Activated CD8-positive, alpha-beta memory T cell treated with anti-CD3 and anti-CD28 coated beads, Interleukin-2, amount 50 U/mL, for 4 hours (primary cell): ENCODE data around the gene IGFLR1.

Source experiments
- DNase-seq: peaks from one replicate; pipeline ENCODE4 v3.0.0-alpha.2; 2020

IGFLR1 gene

GRCh38 chr19:35723671-35724070 is 18.6 kb downstream of the IGFLR1 start:
- DNase-seq: no peak

- DNase-seq: no peak
Measured at GRCh38 chr19:35722897-35723296, 19.4 kb downstream of the IGFLR1 start.

GRCh38 chr19:35722461-35722860 is 19.8 kb downstream of the IGFLR1 start:
- DNase-seq: no peak

- no peak for DNase-seq
Measured at GRCh38 chr19:35721374-35721773, 20.9 kb downstream of the IGFLR1 start.

GRCh38 chr19:35720648-35721047 is 21.6 kb downstream of the IGFLR1 start:
- no peak for DNase-seq

- no peak for DNase-seq
Measured at GRCh38 chr19:35720163-35720524, 22.1 kb downstream of the IGFLR1 start.

- no peak for DNase-seq
Measured at GRCh38 chr19:35719402-35720162, 22.7 kb downstream of the IGFLR1 start.

GRCh38 chr19:35718345-35719041 is 23.8 kb downstream of the IGFLR1 start:
- peak; percentile 61 for DNase-seq

GRCh38 chr19:35717665-35718344 is 24.4 kb downstream of the IGFLR1 start, which contains the start of gene KMT2B:
TSS of gene KMT2B (plus strand) at chr19:35718003. CDS start at chr19:35718019, 16 bp downstream.
- no peak for DNase-seq

GRCh38 chr19:35716801-35717664 is 25.2 kb downstream of the IGFLR1 start:
- DNase-seq: peak; percentile 95

- DNase-seq: no peak
Measured at GRCh38 chr19:35715981-35716800, 26.1 kb downstream of the IGFLR1 start.

GRCh38 chr19:35715355-35715809 is 26.9 kb downstream of the IGFLR1 start:
- no peak for DNase-seq

GRCh38 chr19:35714601-35715354 is 27.5 kb downstream of the IGFLR1 start:
- DNase-seq: no peak

- no peak for DNase-seq
Measured at GRCh38 chr19:35713904-35714495, 28.3 kb downstream of the IGFLR1 start.

GRCh38 chr19:35713506-35713850 is 28.8 kb downstream of the IGFLR1 start:
- no peak for DNase-seq

GRCh38 chr19:35712567-35713505 is 29.4 kb downstream of the IGFLR1 start:
- peak; percentile 53 for DNase-seq

- DNase-seq: peak; percentile 44
Measured at GRCh38 chr19:35710784-35711723, 31.2 kb downstream of the IGFLR1 start.

- no peak for DNase-seq
Measured at GRCh38 chr19:35708391-35708790, 33.9 kb downstream of the IGFLR1 start.
